Kidney (tissue), 14 donors: Measurements from ENCODE around the gene LAMA1. TPM values are rescaled to one million over a fixed set of nuclear protein-coding genes. Genes with fewer than 3 reads are reported as not detected.

ENCODE experiments used
- DNase-seq, 5 donors: peaks; one replicate each; pipeline ENCODE4 v3.0.0-alpha.2; 2013 to 2020
- FAIRE-seq: peaks from 2 replicates; lab custom pipeline; 2012; peaks lifted over from hg19 to GRCh38; lab: Jason Lieb, UNC
- H3K27ac ChIP-seq, 2 donors: one replicate each; pipeline ENCODE4 v1.7.0; 2013; ENCODE audit warnings: low read depth in 2 of 2, low read length in 2 of 2, inconsistent platforms in 1 of 2
- H3K27me3 ChIP-seq: one replicate; pipeline ENCODE4 v1.7.1; 2013; ENCODE audit warnings: low read length, inconsistent platforms; ENCODE audit not compliant: control insufficient read depth, insufficient read depth
- H3K36me3 ChIP-seq, 3 donors: one replicate each; pipeline versions ENCODE4 v1.7.0 to v1.7.1; 2013; ENCODE audit warnings: low read length in 3 of 3, control low read depth in 1 of 3, inconsistent platforms in 1 of 3; ENCODE audit not compliant: insufficient read depth in 3 of 3, control insufficient read depth in 2 of 3
- H3K4me1 ChIP-seq, 3 donors: one replicate each; pipeline versions ENCODE4 v1.7.0 to v1.7.1; 2013; ENCODE audit warnings: low read length in 3 of 3, inconsistent platforms in 1 of 3, low read depth in 1 of 3; ENCODE audit not compliant: control insufficient read depth in 2 of 3, insufficient read depth in 2 of 3
- H3K4me3 ChIP-seq, 3 donors: one replicate each; pipeline versions ENCODE4 v1.7.0 to v1.8.1; 2013; ENCODE audit warnings: low read length in 3 of 3, control low read depth in 1 of 3, inconsistent platforms in 1 of 3
- H3K9ac ChIP-seq, 3 donors: one replicate each; pipeline versions ENCODE4 v1.7.0 to v1.7.1; 2013; ENCODE audit warnings: low read length in 3 of 3, control low read depth in 1 of 3, inconsistent platforms in 1 of 3
- H3K9me3 ChIP-seq, 3 donors: one replicate each; pipeline versions ENCODE4 v1.7.0 to v1.7.1; 2013; ENCODE audit warnings: low read length in 3 of 3, control low read depth in 1 of 3, inconsistent platforms in 1 of 3; ENCODE audit not compliant: control insufficient read depth in 2 of 3, insufficient read depth in 1 of 3
- intact Hi-C: fragments of 100-400 bp; cut with DNase I; formaldehyde crosslinking; loops from one replicate; pipeline ENCODE4 v1.11.1; 2022
- polyA plus RNA-seq: library from polyadenylated mRNA; stranded (reverse); fragments of 350-450 nt; fragmentation: Illumina TruSeq; extraction: RNeasy Lipid Tissue Mini Kit (QIAGEN cat#74804); gene quantifications from one replicate; pipeline ENCODE4 v1.2.3, GENCODE V29; 2014; ENCODE audit warnings: low read depth, low replicate concordance; ENCODE audit not compliant: insufficient read depth
- total RNA-seq: library from RNA; stranded (reverse); fragmentation: NEBNext Ultra II Directional; extraction: Animal tissue kit (Norgen Biotek cat#: 25700); gene quantifications from one replicate; pipeline ENCODE4 v1.2.1, GENCODE V29; 2021
- TF ChIP-seq, protein P1 (sequence below): IDR thresholded peaks from 3 replicates; pipeline ENCODE4 v1.5.1; 2012; ENCODE audit warnings: mild to moderate bottlenecking, moderate library complexity, borderline replicate concordance; ENCODE audit not compliant: insufficient read depth; ENCODE audit errors: extremely low read depth
- donor health status: control.
- donor health status: control.
- donor health status: control.
- donor health status: control.
- donor health status: control.
- donor health status: DM: yes; HTN: yes; CAD: no.
- donor health status: Normal renal cell carcinoma (clear cell type).

The LAMA1 gene
- total and polyA plus RNA-seq, 2 donors from 2014 or later = 10.7 to 14.1 TPM

DNA sequence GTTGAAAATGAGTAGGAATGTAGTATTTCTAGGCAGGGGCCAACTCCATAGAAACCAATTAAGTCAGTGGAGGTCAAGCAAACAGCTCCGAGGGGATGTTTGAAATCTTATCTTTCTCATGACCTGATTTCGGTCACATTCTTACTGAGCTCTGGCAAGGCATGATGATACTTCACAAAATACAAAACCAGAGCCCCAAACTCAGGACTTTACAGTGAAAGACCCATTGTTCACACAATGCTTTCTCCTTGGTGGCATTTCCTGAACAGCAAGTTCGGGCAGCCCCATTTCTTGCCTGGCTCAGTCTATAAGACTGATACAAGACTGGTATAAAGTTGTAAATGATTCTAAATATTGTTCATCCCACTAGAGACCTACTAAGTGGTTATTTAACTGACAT, 53.3 kb downstream of the LAMA1 start:
- Histone ChIP-seq H3K36me3 (no peaks in the 10 kb centered on the region), H3K9me3 (no peaks in the 10 kb centered on the region), H3K9ac (no peak overlapping the region), H3K27ac (no peak overlapping the region), H3K4me3 (no peak overlapping the region), H3K4me1 (peaks cover under 1 to 23% (median 7%) of the 10 kb centered on the region in 3 donors), H3K27me3 (no peaks in the 10 kb centered on the region)
- DNase-seq (peak in 1 of 5 donors; percentile 19), FAIRE-seq (no peak)
- TF ChIP-seq, protein P1, sequence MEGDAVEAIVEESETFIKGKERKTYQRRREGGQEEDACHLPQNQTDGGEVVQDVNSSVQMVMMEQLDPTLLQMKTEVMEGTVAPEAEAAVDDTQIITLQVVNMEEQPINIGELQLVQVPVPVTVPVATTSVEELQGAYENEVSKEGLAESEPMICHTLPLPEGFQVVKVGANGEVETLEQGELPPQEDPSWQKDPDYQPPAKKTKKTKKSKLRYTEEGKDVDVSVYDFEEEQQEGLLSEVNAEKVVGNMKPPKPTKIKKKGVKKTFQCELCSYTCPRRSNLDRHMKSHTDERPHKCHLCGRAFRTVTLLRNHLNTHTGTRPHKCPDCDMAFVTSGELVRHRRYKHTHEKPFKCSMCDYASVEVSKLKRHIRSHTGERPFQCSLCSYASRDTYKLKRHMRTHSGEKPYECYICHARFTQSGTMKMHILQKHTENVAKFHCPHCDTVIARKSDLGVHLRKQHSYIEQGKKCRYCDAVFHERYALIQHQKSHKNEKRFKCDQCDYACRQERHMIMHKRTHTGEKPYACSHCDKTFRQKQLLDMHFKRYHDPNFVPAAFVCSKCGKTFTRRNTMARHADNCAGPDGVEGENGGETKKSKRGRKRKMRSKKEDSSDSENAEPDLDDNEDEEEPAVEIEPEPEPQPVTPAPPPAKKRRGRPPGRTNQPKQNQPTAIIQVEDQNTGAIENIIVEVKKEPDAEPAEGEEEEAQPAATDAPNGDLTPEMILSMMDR = no peak
- intact Hi-C loops = no loop called here

DNA sequence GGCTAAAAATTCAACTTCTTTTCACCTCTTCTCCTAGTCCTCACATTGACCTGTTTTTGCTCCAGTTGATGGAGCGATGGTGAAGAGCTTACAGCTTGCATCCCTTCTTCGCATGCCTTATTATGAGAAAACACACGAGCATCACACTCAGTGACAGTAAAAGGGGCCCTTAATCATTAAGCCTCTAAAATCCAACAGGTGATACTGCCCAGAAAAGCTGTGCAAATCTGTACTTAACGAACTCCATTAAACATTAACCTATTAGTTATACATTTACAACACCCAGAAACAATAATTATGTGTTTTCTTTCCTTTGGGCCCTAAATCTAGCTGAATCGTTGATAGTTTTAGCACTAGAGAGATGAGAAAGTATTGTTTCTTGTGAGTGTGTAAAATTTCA, 54.8 kb downstream of the LAMA1 start:
- H3K9me3 ChIP-seq = no peaks in the 10 kb centered on the region
- no peak overlapping the region for H3K9ac ChIP-seq
- TF ChIP-seq, protein P1 = no peak
- intact Hi-C loops = no loop called here
- no peaks in the 10 kb centered on the region for H3K27me3 ChIP-seq
- peak overlapping the region; percentile 3 to 59 for H3K27ac ChIP-seq
- peak in 3 of 5 donors; percentile 15 to 70 (median 65) for DNase-seq
- H3K36me3 ChIP-seq = no peaks in the 10 kb centered on the region
- FAIRE-seq = peak; percentile 65
- no peak overlapping the region for H3K4me3 ChIP-seq
- peaks cover 3 to 23% (median 7%) of the 10 kb centered on the region in 3 donors for H3K4me1 ChIP-seq

DNA sequence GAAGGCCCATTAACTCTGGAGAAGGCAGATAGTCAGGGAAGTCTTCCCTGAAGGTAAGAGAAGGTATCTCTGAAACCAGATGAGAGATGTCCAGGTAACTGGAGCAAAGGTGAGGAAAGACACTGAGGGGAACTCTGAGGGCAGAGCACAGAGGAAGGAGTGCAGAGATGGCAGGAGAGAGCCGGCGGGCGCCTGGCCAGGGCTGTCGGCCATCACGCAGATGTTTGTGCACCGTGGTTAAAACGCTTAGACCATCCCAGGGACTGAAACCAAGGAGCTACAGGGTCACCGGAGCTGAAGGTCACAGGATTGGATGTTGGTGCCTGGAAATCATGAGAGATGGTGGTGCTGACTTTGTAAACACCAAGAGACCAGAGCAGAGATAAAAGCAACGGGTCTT, 55.4 kb downstream of the LAMA1 start:
- H3K27ac ChIP-seq = peak overlapping the region; percentile 3 to 59
- TF ChIP-seq, protein P1 = no peak
- H3K27me3 ChIP-seq = no peaks in the 10 kb centered on the region
- no peak for DNase-seq
- peaks cover 3 to 22% (median 7%) of the 10 kb centered on the region in 3 donors for H3K4me1 ChIP-seq
- no peaks in the 10 kb centered on the region for H3K36me3 ChIP-seq
- no peaks in the 10 kb centered on the region for H3K9me3 ChIP-seq
- intact Hi-C loops = no loop called here
- H3K9ac ChIP-seq = no peak overlapping the region
- FAIRE-seq = no peak
- no peak overlapping the region for H3K4me3 ChIP-seq

DNA sequence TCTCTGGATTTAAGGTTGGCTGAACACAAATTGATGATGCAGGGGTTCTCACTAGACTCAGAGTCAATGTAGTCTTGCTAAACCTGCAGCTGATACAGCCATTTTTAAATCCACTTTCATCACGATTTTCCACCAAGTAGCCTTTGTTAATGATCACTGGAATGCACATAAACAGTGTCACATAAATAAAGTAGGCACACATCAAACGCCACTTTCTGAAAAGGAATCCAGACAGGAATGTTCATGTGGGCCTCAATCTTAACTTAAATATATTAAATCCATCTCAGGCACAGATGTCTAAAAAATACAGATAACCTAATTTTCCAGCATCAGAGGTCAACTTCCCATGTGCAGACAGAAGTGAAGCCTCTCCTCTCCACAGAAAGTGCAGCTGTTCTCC, 58.3 kb downstream of the LAMA1 start:
- TF ChIP-seq, protein P1 = no peak
- intact Hi-C loops = no loop called here
- H3K27me3 ChIP-seq = no peaks in the 10 kb centered on the region
- peaks cover 3 to 20% (median 7%) of the 10 kb centered on the region in 3 donors for H3K4me1 ChIP-seq
- peak in 3 of 5 donors; percentile 12 to 77 (median 72) for DNase-seq
- no peaks in the 10 kb centered on the region for H3K9me3 ChIP-seq
- no peak for FAIRE-seq
- H3K27ac ChIP-seq = no peak overlapping the region
- H3K9ac ChIP-seq = no peak overlapping the region
- no peak overlapping the region for H3K4me3 ChIP-seq
- no peaks in the 10 kb centered on the region for H3K36me3 ChIP-seq
